Measurements from ENCODE around the gene BMP15. TPM values are rescaled to one million over a fixed set of nuclear protein-coding genes. Genes with fewer than 3 reads are reported as not detected.

BMP15 gene
- total RNA-seq, 1 experiment from 2014 or later = not detected

- Histone ChIP-seq H3K4me2 (ENCODE audit: low read length) (no peak overlapping the region), H3K9me2 (replicated peaks; ENCODE audit: low read length) (no peaks in the 10 kb centered on the region), H3K36me3 (ENCODE audit: low read depth, low read length) (no peaks in the 10 kb centered on the region), H3K79me2 (ENCODE audit: low read length) (no peaks in the 10 kb centered on the region), H4K20me1 (ENCODE audit: low read length) (no peaks in the 10 kb centered on the region), H3K27me3 (ENCODE audit: low read length) (no peaks in the 10 kb centered on the region), H3K4me3 (ENCODE audit: low read length) (no peak overlapping the region), H3K27ac (ENCODE audit: low read length) (no peak overlapping the region), H3F3A (ENCODE audit: low read length, unreplicated experiment) (no peaks in the 10 kb centered on the region), H3K9me3 (ENCODE audit: low read length) (no peaks in the 10 kb centered on the region), H2AFZ (ENCODE audit: low read length) (no peak overlapping the region), H3K4me1 (ENCODE audit: insufficient read depth, low read length) (no peaks in the 10 kb centered on the region), H3K9ac (ENCODE audit: low read length) (no peak overlapping the region)
- intact Hi-C loops (cut with micrococcal nuclease) = no loop called here
- ATAC-seq (no peak), DNase-seq (no peak)
- ChIA-PET CTCF (no interaction called here), POLR2A (ENCODE audit: unreplicated experiment) (no interaction called here)
- TF ChIP-seq EZH2 (IDR thresholded peaks at IDR 0.05; ENCODE audit: low read length, unreplicated experiment) (no peak), EZH2phosphoT487 (IDR thresholded peaks at IDR 0.05; ENCODE audit: borderline replicate concordance, low read length) (no peak)
- TF ChIP-seq, protein P1, sequence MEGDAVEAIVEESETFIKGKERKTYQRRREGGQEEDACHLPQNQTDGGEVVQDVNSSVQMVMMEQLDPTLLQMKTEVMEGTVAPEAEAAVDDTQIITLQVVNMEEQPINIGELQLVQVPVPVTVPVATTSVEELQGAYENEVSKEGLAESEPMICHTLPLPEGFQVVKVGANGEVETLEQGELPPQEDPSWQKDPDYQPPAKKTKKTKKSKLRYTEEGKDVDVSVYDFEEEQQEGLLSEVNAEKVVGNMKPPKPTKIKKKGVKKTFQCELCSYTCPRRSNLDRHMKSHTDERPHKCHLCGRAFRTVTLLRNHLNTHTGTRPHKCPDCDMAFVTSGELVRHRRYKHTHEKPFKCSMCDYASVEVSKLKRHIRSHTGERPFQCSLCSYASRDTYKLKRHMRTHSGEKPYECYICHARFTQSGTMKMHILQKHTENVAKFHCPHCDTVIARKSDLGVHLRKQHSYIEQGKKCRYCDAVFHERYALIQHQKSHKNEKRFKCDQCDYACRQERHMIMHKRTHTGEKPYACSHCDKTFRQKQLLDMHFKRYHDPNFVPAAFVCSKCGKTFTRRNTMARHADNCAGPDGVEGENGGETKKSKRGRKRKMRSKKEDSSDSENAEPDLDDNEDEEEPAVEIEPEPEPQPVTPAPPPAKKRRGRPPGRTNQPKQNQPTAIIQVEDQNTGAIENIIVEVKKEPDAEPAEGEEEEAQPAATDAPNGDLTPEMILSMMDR (conservative IDR thresholded peaks at IDR 0.05; ENCODE audit: low read depth, low read length) = no peak
- no TSS peak for BruUV-seq (replicated peaks)
Observed at GRCh38 chrX:50963842-50964241, 53.3 kb downstream of the BMP15 start.

Other genes starting within 250 kb of the BMP15 start
- not detected in 2 replicates for gene SHROOM4, start 96.5 kb upstream of the BMP15 start, total RNA-seq (2014; rRNA removed)

Data from PC-3 (cell line).